DMS153 treated with DMSO at 0.1 percent for 48 hours (cell line): Measurements from ENCODE around the gene KLRC4.
A peak's percentile ranks its signal among the peaks of the same experiment; 100 is the strongest.
"Not testable (repeated sequence)": the region's sequence is repeated elsewhere in the genome, so short reads cannot be mapped to it uniquely, and the experiment has no call there.

ENCODE experiments used
- DNase-seq: peaks from one replicate; lab custom pipeline; 2025; ENCODE audit not compliant: unreplicated experiment; lab: John Stamatoyannopoulos, UW

The KLRC4 gene, protein sequence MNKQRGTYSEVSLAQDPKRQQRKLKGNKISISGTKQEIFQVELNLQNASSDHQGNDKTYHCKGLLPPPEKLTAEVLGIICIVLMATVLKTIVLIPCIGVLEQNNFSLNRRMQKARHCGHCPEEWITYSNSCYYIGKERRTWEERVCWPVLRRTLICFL

GRCh38 chr12:10409392-10409791, at the start of gene KLRC4:
KLRC4 (minus strand) TSS chr12:10409757; CDS start chr12:10409575, 182 bp downstream.
- DNase-seq: peak; percentile 67

- no peak for DNase-seq
Observed at GRCh38 chr12:10457760-10458159, 48.2 kb upstream of the KLRC4 start.

- DNase-seq: no peak
Observed at GRCh38 chr12:10456856-10457255, 47.3 kb upstream of the KLRC4 start.

GRCh38 chr12:10455766-10456165, 46.2 kb upstream of the KLRC4 start:
- no peak for DNase-seq

GRCh38 chr12:10454531-10454930, 45.0 kb upstream of the KLRC4 start:
- no peak for DNase-seq

- no peak for DNase-seq
Observed at GRCh38 chr12:10453156-10453555, 43.6 kb upstream of the KLRC4 start, which contains the start of gene KLRC1. KLRC1 (minus strand) TSS chr12:10453377; CDS start chr12:10451156, 2,221 bp downstream.

GRCh38 chr12:10448236-10448635, 38.7 kb upstream of the KLRC4 start:
- no peak for DNase-seq

DNA sequence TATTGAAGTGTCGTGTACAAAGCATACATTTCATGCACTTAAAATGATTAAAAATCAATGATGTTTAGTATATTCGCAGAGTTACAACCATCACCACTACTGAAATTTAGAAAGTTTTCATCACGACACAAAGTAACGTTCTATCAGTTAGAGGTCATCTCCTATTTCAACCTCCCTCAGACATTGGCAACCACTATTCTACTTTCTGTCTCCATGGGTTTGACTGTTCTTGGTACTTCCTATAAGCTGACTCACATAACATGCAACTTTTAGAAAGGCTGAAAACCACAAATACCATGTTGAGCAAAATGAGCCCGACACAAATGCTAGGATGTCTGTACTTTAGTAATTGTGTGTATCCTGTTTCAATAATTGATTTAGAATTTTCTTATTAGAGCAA, 36.5 kb upstream of the KLRC4 start:
- DNase-seq: not testable (repeated sequence)

DNA sequence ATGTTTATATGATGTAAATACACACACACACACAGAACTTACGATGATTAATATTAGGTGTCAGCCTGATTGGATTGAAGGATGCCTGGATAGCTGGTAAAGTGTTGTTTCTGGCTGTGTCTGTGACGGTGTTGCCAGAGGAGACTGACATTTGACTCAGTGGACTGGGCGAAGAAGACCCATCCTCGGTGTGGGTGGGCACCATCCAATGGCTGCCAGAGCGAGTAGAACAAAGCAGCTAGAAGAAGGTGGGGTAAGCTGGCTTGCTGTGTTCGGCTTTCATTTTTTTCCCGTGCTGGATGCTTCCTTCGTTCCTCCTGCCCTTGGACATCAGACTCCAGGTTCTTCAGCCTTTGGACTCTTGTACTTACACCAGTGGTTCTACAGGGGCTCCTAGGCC, 31.6 kb upstream of the KLRC4 start:
- not testable (repeated sequence) for DNase-seq

DNA sequence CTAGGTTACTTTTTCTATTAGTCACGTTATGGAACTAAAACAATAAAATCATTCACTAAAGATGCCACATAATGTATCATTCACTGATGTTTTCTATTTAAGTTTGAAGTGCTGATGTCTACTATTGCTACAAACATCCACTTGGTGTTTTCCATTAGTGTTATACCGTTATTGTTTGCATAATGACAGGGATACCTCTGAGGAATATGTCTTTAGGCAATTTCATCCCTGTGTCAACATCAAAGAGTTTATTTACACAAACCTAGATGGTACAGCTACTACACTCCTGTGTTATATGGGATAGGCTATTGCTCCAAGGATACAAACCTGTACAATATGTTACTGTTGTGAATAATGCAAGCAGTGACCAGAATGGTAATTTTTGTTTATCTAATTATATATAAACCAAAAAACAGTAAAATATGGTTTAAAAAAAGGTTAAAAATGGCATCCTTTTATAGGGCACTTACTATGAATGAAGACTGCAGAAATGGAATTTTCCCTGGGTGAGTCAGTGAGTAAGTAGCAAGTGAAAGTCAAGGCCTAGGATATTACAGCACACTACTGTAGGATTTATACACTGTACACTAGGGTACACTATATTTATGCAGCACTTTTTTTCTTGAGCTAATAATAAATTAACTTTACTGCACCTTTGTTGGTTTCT, 30.2 kb upstream of the KLRC4 start:
- peak; percentile 67 for DNase-seq

DNA sequence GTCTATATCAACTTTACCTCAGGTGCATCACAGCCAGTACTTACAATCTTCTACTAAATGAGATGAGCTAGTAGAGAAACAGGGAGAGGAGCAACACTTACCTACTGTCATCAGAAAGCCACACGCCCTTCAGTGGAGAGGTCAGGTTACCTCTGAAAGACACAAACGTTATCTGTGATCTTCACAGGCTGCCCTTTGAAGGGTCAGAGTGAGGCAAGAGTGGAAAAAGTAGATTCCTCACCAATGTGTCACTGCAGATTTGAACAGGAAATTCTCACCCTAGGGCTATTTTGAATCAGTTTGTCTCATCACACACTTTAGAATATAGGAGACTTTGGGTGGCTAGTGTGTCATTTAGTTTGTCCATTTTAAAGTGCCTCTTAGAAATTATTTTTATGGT, 28.0 kb upstream of the KLRC4 start:
- not testable (repeated sequence) for DNase-seq

DNA sequence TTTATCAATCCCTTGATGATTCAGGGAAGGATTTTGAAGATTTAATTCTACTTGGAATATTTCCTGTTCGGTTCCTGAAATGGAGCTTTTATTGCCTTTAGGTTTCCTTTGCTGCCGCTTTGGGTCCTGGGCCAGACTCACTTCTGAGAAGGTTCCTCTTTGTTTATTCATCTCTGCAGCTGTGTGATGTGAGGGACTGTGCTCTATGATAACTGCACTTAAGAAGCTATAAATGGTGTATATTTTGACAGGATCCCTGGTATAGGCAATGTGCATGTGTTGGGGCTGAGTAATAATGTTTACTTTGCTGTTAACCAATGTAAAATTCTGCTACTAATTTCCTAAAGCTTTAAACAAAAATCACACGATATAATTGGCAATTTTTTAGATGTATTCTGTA, 26.3 kb upstream of the KLRC4 start, which contains the start of gene KLRC2:
Gene KLRC2, minus strand, starts transcription at position 195 of the 400 bp plus-strand sequence. Its CDS starts 24 bp downstream, at position 171.
- DNase-seq: peak; percentile 48

GRCh38 chr12:10430623-10431022, 21.1 kb upstream of the KLRC4 start:
- not testable (repeated sequence) for DNase-seq

GRCh38 chr12:10425938-10426337, 16.4 kb upstream of the KLRC4 start:
- not testable (repeated sequence) for DNase-seq

GRCh38 chr12:10424260-10424899, 14.8 kb upstream of the KLRC4 start:
- DNase-seq: not testable (repeated sequence)

GRCh38 chr12:10422159-10422558, 12.6 kb upstream of the KLRC4 start:
- DNase-seq: not testable (repeated sequence)

DNA sequence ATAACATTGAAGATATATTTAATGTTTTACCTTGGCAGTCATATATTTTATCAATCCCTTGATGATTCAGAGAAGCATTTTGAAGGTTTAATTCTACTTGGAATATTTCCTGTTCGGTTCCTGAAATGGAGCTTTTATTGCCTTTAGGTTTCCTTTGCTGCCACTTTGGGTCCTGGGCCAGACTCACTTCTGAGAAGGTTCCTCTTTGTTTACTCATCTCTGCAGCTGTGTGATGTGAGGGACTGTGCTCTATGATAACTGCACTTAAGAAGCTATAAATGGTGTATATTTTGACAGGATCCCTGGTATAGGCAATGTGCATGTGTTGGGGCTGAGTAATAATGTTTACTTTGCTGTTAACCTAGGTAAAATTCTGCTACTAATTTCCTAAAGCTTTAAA, 10.8 kb upstream of the KLRC4 start, which contains the start of gene KLRC3:
Gene KLRC3, minus strand, starts transcription at position 262 of the 400 bp plus-strand sequence. Its CDS starts 45 bp downstream, at position 217.
- DNase-seq: not testable (repeated sequence)

DNA sequence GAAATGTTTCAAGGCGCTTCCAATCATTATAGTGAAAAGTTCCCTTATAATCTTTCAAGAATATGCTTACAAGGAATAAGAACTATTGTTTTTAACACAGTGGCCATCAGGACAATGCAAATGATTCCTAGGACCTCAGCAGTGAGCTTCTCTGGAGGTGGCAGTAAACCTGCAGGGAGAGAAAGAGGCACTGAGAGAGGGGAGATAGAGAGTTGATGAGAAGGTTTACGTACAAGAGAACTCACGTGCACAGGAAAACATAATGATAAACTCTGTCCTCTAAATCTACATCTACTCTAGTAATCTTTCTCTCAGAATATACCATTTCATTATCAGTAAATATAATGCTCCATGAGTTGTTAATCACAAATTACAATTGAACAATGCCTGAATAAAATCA, 715 bp downstream of the KLRC4 start:
- DNase-seq: peak; percentile 30

GRCh38 chr12:10406725-10407124, 2.8 kb downstream of the KLRC4 start:
- no peak for DNase-seq

GRCh38 chr12:10405294-10405693, 4.3 kb downstream of the KLRC4 start:
- DNase-seq: no peak

- no peak for DNase-seq
Observed at GRCh38 chr12:10404798-10405197, 4.8 kb downstream of the KLRC4 start.

GRCh38 chr12:10400829-10401228, 8.7 kb downstream of the KLRC4 start:
- DNase-seq: no peak
